GM18499 (cell line): ENCODE measurements around the gene GSTA1.
"Not testable (repeated sequence)": the region's sequence is repeated elsewhere in the genome, so short reads cannot be mapped to it uniquely, and the experiment has no call there.

Experiments used
- ATAC-seq: cut with Tn5 transposase; IDR thresholded peaks from one replicate; pipeline ENCODE4 v1.9.1; 2021; ENCODE audit warnings: moderate number of reproducible peaks; ENCODE audit not compliant: insufficient read depth, unreplicated experiment

The GSTA1 gene

DNA sequence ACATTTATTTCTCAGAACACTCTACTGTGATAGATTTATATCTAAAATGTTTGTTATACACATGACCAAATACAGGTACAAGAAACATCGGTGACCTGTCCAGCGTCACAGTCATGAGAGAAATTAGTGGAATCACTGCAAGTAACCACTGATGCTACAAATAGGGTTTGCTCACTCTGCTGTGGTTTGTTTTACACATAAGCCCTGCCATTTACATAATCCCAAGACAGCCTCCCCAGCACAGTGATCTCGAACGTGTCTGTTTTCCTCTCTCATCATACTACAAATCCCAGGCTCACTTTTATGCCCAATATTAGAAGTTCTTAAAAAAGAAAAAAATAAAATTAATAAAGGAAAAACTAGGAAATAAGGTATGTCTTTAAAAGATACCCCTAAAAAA is 6.2 kb upstream of the GSTA1 start:
- not testable (repeated sequence) for ATAC-seq

DNA sequence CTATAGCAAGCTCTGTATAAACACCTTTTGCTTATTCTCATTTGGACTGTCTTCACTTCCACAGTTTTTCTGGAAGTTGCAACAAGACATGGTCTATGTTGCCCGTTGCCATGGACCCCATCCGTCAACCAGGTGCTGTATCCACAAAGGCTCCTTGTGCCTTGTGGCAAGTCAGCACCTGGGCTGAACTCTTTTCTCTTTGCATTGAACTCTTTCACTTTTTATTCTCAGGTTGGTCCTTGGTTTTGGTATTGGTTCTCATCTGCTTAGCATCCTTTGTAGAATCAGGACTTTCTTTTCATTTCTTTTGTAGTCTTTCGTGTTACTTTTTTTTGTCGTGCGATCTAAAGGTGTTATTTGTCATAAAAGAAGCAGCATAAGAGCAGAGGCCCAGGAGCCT is 5.0 kb upstream of the GSTA1 start:
- no peak for ATAC-seq

DNA sequence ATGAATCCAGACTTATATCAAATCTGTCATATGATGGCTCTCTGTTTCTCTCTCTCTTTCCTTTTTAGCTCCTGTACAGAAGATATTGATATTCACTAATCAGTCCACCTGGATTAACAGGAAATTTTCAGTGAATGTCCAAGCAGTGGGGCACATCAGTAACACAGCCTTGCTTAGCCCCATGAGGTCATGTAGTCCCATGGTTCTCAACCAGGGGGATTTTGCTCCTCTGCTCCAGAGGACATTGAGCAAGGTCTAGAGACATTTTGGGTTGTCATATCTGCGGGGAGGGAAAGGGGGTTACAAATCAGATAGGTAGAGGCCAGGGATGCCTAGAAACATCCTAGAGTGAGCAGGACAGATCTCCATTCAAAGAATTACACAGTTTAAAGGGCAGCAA is 810 bp downstream of the GSTA1 start:
- ATAC-seq, result no peak

DNA sequence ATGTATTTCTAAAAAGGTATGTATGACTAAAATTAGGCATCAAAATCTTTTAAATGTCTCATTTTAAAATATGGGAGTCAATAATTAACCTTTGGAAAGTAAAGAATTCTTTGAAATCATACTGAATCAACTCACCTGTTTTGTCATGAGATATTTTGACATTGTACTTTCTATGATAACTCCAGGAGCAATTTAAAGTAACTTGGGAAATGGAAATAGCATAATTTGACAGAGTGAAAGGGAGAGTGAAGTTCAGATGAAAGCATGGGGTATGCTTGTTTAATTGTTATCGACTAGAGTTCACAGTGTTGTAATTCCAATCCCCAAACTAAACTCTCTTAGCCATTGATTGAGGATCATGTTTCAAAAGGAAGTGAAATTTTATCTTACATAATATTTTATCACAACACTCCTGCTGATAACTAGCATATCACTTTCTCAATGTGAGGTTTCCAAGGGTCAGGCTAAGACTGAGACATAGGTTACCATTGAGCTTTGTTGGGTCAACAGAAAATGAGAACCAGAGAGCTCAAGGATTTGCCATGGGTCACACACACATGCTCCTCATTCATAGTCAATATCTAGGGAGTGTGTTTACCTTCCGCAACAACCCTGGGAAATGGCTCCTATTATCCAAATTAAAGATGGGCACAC is 2.3 kb downstream of the GSTA1 start:
- ATAC-seq, result no peak

DNA sequence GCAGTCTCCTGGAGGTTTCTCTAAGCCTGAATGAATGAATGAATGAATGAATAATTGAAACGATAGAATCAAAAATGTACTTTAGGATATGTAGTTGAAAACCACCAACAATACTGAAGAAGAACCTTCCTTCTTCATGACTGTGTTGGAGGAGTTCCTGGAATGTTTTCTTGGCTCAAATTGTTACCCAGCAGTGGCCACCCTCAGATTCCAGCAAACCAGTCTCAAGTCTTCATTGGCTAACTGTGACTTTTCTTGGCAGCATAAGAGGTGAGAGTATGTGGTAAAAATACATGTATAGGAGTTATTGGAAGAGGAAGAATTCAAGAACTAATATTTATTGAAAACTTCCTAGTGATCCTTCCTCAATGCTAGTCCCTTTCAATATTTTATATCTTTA is 4.3 kb downstream of the GSTA1 start:
- ATAC-seq, result not testable (repeated sequence)

DNA sequence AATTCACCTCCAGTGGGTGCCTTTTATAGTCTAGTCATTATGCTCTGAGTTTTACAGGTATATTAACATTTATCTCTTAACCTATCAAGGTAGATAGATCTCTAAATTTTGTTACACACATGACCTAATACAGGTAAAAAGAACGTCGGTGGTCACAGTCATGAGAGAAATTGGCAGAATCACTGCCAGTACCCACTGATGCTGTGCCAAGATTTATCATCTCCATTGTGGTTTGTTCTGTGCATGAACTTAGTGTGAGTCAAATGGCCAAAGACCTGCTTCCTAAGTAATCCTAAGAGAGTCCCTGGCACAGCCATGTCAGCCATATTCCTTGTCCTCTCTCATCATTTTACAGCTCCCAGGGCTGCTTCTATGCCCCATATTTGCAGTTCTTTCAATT is 9.2 kb downstream of the GSTA1 start:
- ATAC-seq, result not testable (repeated sequence)

DNA sequence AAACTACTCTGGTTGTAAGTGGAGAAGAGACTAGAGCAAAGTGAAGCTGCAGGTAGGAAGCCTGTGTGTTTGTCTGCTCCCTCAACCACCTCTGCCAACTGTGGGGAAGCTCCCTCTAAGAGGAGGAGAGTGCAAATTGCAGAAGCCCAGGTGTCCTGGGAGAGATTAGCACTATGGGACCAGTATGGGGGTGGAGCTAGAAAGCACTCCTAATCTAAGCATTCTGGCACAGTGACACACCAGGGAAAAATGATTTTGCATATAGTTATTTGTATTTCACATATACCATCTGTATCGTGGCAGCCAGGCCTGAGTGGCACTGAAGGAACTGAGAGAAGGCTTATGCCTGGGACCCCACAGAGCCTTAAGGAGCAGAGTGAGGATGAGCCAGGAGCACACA is 12.8 kb downstream of the GSTA1 start:
- no peak for ATAC-seq

DNA sequence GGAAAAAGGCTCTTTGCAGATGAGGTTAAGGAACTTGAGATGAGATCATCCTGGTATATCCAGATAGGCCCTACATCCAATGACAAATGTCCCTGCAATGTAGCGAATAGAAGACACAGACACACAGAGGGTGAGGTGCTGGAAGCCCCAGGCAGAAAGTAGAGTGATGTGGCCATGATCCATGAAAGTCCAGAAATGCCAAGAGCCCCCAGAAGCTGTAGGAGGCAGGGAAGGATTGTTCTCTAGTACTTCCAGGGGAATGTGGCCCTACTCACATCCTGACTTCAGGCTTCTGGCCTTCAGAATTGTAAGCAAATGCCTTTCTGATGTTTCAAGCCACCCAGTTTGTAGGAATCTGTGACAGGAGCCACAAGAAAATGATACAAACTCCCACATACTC is 14.0 kb downstream of the GSTA1 start:
- ATAC-seq, result not testable (repeated sequence)

DNA sequence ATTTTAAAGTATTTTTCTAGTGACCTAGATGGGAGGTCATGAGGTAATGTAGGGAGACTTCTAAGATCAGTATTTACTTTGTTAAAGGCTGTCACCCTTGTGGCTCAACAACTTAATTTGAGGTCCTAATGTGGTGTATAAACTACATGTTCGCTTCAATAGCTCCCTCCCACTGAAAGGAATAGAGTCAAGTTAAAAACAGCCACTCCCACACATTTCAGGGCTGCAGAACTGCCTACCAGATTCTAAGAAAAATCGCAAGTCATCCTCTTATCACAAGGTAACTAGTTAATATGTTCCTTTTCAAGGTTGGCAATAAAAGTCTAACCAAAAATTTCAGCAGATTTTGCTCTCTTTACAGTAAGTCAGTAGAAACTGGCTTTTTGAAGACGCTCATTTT is 15.1 kb downstream of the GSTA1 start:
- no peak for ATAC-seq

DNA sequence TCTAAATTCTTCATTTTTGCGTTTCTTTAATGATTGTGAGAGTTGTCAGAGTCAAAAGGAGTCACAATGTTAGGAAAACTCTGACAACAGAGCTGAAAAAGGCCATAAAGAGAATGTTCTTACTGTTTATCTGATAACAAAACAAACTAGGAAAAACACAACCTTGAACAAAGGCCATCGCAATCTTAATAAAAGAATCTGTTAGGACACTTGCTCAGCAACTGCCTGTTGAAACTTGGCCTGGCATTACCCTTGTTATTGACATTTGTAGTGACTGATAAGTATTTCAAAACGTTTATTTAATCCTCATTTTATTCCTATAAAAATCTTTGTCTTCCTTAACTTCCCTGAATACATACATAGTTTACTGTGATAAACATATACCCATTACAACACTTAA is 15.7 kb downstream of the GSTA1 start:
- ATAC-seq, result no peak

DNA sequence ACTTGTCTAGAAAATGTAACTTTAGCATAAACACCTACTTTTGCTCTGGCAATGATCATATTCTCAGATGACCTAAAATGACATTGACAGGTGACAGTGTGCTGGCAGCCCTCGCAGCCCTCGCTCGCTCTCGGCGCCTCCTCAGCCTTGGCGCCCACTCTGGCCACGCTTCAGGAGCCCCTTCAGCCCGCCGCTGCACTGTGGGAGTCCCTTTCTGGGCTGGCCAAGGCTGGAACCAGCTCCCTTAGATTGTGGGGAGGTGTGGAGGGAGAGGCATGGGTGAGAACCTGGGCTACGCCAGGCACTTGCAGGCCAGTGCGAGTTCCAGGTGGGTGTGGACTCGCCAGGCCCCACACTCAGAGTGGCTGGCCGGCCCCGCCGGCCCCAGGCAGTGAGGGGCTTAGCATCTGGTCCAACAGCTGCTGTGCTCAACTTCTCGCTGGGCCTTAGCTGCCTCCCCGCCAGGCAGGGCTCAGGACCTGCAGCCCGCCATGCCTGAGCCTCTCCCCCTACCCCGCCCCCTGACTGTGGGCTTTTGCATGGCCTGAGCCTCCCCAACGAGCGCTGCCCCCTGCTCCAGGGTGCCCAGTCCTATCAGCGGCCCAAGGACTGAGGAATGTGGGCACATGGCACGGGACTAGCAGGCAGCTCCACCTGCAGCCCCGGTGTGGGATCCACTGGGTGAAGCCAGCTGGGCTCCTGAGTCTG is 17.2 kb downstream of the GSTA1 start:
- no peak for ATAC-seq

DNA sequence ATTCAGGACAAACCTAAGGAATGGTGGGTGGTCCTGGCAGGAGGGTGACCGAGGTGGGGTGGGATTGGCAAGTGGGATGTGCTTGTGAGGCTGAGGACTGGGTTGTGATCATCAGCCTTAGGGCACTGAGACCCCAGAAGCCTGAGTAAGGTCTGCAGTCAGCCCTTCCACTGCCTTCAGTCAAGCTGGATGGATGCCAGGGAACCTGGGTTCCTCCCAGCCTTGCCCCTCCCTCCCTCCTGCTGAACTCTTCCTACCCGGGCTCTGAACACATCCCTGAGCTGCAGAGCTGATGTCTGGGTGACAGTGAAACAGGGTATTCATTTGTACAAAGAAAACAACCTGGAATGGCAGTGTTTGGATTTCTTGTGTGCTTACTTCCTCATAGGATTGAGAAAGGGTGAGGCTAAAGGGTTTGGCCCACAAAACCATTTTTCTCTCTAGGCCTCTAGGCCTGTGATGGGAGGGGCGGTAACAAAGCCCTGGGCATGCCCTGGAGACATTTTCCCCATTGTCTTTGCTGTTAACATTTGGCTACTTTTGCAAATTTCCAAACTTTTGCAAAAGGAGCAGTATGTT is 20.8 kb downstream of the GSTA1 start:
- ATAC-seq, result not testable (repeated sequence)

DNA sequence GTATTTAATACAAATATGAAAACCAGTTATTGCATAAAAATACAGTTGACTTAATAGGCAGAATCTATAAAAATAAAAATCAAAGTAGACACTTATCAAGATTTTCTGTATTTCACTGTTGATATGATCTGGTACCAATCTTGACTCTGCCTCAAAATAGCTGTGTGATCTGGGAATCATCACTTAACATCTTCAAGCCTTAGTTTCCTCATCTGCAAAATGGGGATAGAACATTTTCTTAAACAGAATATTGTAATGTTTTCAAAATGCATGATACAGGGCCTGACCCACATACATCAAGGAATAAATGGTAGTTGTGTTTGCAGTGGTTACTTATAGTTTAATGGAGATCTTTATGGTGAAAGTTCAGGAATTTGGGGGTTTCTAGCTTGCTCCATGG is 21.4 kb downstream of the GSTA1 start:
- ATAC-seq, result not testable (repeated sequence)

DNA sequence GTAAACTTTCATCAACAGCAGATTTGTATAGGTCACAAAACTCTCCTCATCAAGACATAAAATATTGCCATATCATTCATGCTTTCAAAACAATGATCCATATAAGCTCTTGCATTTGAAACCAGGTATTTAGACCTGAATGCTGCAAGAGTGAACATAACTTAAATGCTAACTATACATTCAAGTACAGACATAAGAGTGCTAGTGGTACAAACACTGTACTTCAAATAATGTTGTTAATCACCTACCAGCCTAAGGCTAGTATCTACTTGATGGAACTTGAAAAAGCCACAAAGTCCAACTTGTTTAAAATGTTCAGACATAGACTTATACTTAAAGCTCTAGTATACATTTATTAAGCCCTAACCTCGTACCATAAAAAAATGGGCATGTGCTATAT is 24.4 kb downstream of the GSTA1 start:
- ATAC-seq, result no peak

DNA sequence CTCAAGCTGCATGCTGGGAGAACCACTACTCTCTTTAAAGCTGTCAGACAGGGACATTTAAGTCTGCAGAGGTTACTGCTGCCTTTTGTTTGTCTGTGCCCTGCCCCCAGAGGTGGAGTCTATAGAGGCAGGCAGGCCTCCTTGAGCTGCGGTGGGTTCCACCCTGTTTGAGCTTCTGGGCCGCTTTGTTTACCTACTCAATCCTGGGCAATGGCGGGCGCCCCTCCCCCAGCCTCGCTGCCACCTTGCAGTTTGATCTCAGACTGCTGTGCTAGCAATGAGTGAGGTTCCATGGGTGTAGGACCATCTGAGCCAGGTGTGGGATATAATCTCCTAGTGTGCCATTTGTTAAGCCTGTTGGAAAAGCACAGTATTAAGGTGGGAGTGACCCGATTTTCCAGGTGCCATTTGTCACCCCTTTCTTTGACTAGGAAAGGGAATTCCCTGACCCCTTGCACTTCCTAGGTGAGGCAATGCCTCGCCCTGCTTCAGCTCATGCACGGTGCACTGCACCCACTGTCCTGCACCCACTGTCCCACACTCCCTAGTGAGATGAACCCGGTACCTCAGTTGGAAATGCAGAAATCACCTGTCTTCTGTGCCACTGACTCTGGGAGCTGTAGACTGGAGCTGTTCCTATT is 26.8 kb downstream of the GSTA1 start:
- not testable (repeated sequence) for ATAC-seq

DNA sequence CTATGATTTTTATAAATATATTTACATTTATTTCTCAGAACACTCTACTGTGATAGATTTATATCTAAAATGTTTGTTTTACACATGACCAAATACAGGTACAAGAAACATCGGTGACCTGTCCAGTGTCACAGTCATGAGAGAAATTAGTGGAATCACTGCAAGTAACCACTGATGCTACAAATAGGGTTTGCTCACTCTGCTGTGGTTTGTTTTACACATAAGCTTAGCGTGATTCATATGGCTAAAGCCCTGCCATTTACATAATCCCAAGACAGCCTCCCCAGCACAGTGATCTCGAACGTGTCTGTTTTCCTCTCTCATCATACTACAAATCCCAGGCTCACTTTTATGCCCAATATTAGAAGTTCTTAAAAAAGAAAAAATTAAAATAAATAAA is 34.2 kb downstream of the GSTA1 start:
- not testable (repeated sequence) for ATAC-seq

DNA sequence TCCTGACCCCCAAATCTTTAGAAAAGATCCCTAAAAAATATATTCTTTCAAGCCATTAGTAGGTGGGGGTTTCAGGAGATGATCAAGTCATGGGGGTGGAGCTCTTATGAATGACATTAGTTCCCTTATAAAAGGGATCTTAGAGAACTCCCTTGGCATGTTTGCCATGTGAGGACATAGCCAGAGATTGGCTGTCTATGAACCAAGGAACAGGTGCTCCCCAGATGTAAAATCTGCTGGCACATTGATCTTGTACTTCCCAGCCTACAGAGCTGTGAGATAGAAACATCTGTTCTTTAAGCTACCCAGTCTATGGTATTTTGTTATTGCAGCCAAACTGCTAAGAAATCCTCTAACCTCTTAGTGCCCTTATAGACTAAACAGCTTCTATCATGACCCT is 36.0 kb downstream of the GSTA1 start:
- ATAC-seq, result not testable (repeated sequence)

DNA sequence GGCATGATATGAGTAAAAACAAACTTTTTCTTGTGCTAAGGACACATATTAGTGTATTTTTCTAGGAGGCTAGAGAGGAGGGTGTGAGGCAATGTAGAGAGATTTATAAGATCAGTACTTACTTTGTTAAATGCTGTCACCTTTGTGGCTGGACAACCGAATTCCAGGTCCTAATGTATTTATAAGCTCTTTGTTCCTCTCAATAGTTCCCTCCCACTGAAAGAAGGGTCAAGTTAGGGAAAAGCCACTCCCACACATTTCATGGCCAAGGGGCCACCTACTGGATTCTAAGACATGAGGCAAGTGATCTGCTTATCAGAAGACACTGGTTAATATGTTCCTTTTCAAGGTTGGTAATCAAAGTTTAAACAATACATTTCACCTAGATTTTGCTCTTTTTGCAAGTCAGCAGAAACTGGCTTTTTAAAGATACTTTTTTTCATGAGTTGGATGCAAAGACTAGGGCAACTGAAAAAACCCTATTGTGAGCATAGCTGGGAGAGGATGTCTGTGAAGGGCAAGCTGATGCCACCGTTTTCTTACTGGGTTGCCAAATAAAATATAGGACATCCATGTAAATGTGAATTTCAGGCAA is 40.2 kb downstream of the GSTA1 start, which contains the start of gene GSTA2:
TSS of gene GSTA2 (minus strand) at position 154 of the 595 bp plus-strand sequence. CDS start 5,528 bp downstream, outside the sequence.
- ATAC-seq, result not testable (repeated sequence)

DNA sequence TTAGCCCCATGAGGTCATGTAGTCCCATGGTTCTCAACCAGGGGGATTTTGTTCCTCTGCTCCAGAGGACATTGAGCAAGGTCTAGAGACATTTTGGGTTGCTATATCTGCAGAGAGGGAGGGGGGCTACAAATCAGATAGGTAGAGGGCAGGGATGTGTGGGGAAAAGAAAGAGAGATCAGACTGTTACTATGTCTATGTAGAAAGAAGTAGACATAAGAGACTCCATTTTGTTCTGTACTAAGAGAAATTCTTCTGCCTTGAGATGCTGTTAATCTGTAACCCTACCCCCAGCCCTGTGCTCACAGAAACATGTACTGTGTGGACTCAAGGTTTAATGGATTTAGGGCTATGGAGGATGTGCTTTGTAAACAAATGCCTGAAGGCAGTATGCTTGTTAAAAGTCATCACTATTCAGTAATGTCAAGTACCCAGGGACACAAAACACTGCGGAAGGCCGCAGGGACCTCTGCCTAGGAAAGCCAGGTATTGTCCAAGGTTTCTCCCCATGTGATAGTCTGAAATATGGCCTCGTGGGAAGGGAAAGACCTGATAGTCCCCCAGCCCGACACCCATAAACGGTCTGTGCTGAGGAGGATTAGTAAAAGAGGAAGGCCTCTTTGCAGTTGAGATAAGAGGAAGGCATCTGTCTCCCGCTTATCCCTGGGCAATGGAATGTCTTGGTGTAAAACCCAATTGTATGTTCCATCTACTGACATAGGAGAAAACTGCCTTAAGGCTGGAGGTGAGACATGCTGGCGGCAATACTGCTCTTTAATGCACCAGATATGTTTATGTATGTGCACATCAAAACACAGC is 41.7 kb downstream of the GSTA1 start:
- ATAC-seq, result not testable (repeated sequence)
